GM19239 (cell line): ENCODE measurements around the gene SH3GLB1.

Experiments
- DNase-seq: peaks from one replicate; pipeline ENCODE4 v3.0.0; 2011; ENCODE audit warnings: low spot score; ENCODE audit not compliant: insufficient read length
- FAIRE-seq: peaks from 2 replicates; lab custom pipeline; 2011; peaks lifted over from hg19 to GRCh38; lab: Jason Lieb, UNC

The SH3GLB1 gene

GRCh38 chr1:86731416-86731815 lies 27.0 kb downstream of the SH3GLB1 start:
- FAIRE-seq (no peak), DNase-seq (no peak)

GRCh38 chr1:86733340-86733739 lies 29.0 kb downstream of the SH3GLB1 start:
- DNase-seq, result no peak
- FAIRE-seq, result no peak

GRCh38 chr1:86739648-86740509 lies 35.5 kb downstream of the SH3GLB1 start:
- FAIRE-seq (no peak), DNase-seq (no peak)

- DNase-seq, result no peak
- FAIRE-seq, result peak; percentile 23
Observed at GRCh38 chr1:86741947-86742572, 37.7 kb downstream of the SH3GLB1 start.

- DNase-seq (no peak), FAIRE-seq (no peak)
Observed at GRCh38 chr1:86747304-86747703, 42.9 kb downstream of the SH3GLB1 start.

GRCh38 chr1:86748622-86749373 lies 44.4 kb downstream of the SH3GLB1 start:
- FAIRE-seq, result no peak

GRCh38 chr1:86750076-86750475 lies 45.7 kb downstream of the SH3GLB1 start:
- no peak for FAIRE-seq
- no peak for DNase-seq

More at GRCh38 chr1:86748622-86749373, 44.4 kb downstream of the SH3GLB1 start:
- DNase-seq, result no peak

- FAIRE-seq (no peak), DNase-seq (no peak)
Observed at GRCh38 chr1:86750530-86750929, 46.2 kb downstream of the SH3GLB1 start.

GRCh38 chr1:86751923-86752322 lies 47.5 kb downstream of the SH3GLB1 start:
- DNase-seq (no peak), FAIRE-seq (no peak)

- FAIRE-seq (no peak), DNase-seq (no peak)
Observed at GRCh38 chr1:86753700-86754099, 49.3 kb downstream of the SH3GLB1 start.

- FAIRE-seq (no peak), DNase-seq (no peak)
Observed at GRCh38 chr1:86754265-86754974, 50.0 kb downstream of the SH3GLB1 start.

- DNase-seq, result no peak
- no peak for FAIRE-seq
Observed at GRCh38 chr1:86756062-86756406, 51.7 kb downstream of the SH3GLB1 start.

GRCh38 chr1:86757272-86757984 lies 53.1 kb downstream of the SH3GLB1 start:
- FAIRE-seq (no peak), DNase-seq (no peak)

GRCh38 chr1:86758570-86758969 lies 54.2 kb downstream of the SH3GLB1 start:
- DNase-seq (no peak), FAIRE-seq (no peak)

GRCh38 chr1:86760199-86760598 lies 55.8 kb downstream of the SH3GLB1 start:
- FAIRE-seq (no peak), DNase-seq (no peak)

- DNase-seq (no peak), FAIRE-seq (no peak)
Observed at GRCh38 chr1:86762336-86762735, 58.0 kb downstream of the SH3GLB1 start.

- FAIRE-seq, result no peak
Observed at GRCh38 chr1:86764523-86764922, 60.1 kb downstream of the SH3GLB1 start.

GRCh38 chr1:86765073-86765472 lies 60.7 kb downstream of the SH3GLB1 start:
- no peak for FAIRE-seq
- DNase-seq, result no peak

More at GRCh38 chr1:86764523-86764922, 60.1 kb downstream of the SH3GLB1 start:
- no peak for DNase-seq

- FAIRE-seq, result no peak
- DNase-seq, result no peak
Observed at GRCh38 chr1:86765674-86766073, 61.3 kb downstream of the SH3GLB1 start.

GRCh38 chr1:86768554-86768953 lies 64.2 kb downstream of the SH3GLB1 start:
- no peak for FAIRE-seq
- no peak for DNase-seq
